ENCODE results near the gene GNAL. TPM values are rescaled to one million over a fixed set of nuclear protein-coding genes. Genes with fewer than 3 reads are reported as not detected.

The GNAL gene
- polyA plus RNA-seq, 4 donors: 2.9 to 6.1 (median 3.5) TPM

Other genes starting within 250 kb of the GNAL start
- not detected for gene SLC35G4, start 79.7 kb upstream of the GNAL start, polyA plus RNA-seq (ENCODE audit: insufficient read length in 4 of 4)
- gene CHMP1B, start 162.1 kb downstream of the GNAL start, polyA plus RNA-seq (ENCODE audit: insufficient read length in 4 of 4): 10 to 100 TPM; 44.7 to 51.2 (median 47.8) TPM
- 10 to 100 TPM; 37.5 to 59.3 (median 48.3) TPM for gene MPPE1, start 219.1 kb downstream of the GNAL start, polyA plus RNA-seq (ENCODE audit: insufficient read length in 4 of 4)